ENCODE results near the gene HSPG2. TPM values are rescaled to one million over a fixed set of nuclear protein-coding genes. Genes with fewer than 3 reads are reported as not detected.

Gene HSPG2
- total and polyA plus RNA-seq, 9 of the 15 experiments (the other 6 are each of a cell fraction or from before 2014, with no cell fraction given) = 0.14 to 160 (median 15.7) TPM

DNA sequence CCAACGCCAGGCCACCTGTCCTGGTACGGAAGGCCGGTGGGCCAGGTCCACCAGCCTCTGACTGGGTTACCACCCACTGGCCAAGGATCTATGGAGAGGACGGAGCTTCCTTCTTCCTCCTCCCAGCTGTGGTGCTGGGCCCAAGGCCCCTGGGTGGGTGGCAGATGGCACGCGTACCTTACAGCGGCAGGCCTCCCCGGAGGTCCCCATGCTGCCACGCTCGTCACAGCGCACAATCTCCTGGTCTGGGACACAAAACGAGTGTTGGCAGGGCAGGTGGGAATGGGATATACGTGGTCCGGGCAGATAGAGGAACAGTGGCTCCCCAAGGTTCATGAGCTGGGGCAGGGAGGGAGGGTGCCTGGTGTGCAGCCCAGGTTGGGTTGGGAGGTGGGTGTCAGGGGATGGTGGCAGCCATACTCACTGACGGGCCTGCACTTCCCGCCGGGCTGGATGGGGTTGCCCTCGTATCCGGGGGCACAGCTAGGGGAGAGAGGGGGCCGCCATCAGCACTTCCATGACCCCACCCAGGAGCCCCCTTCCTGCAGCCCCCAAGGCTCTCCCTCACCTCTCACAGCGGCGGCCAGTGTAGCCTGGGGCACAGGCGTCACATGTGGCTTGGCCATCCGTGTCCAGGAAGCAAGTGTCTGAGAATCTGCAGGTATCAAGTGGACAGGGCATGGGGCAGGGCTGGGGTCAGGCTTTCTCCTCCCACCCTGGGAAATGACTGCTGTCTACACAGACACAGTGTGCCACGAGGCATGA is 58.9 kb downstream of the HSPG2 start:
- TF ChIP-seq ERF (CRISPR knock-in tag; IDR thresholded peaks at IDR 0.05) = no peak
- TF ChIP-seq DEAF1 (CRISPR knock-in tag; IDR thresholded peaks at IDR 0.05) = no peak
- no peak for TF ChIP-seq SIRT6 (IDR thresholded peaks at IDR 0.05; ENCODE audit: low read depth, low read length)
- TF ChIP-seq DLX4 (CRISPR knock-in tag; IDR thresholded peaks at IDR 0.05) = no peak
- 0 out of 2 replicates have a peak, but pooled peaks have one; percentile 26 for TF ChIP-seq POLR2G (IDR thresholded peaks at IDR 0.05; ENCODE audit: low read depth, low read length)
- TF ChIP-seq, protein P1, sequence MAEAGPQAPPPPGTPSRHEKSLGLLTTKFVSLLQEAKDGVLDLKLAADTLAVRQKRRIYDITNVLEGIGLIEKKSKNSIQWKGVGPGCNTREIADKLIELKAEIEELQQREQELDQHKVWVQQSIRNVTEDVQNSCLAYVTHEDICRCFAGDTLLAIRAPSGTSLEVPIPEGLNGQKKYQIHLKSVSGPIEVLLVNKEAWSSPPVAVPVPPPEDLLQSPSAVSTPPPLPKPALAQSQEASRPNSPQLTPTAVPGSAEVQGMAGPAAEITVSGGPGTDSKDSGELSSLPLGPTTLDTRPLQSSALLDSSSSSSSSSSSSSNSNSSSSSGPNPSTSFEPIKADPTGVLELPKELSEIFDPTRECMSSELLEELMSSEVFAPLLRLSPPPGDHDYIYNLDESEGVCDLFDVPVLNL (CRISPR knock-in tag; IDR thresholded peaks at IDR 0.05; ENCODE audit: low read depth) = no peak
- no peak for TF ChIP-seq ZNF121 (CRISPR knock-in tag; conservative IDR thresholded peaks at IDR 0.05)
- no peak for TF ChIP-seq HBP1 (CRISPR knock-in tag; IDR thresholded peaks at IDR 0.05)
- no peak for TF ChIP-seq CHD1 (IDR thresholded peaks at IDR 0.05; ENCODE audit: low read length)
- Histone ChIP-seq H3K4me3 (no peak overlapping the region), H3K9me3 (replicated peaks; ENCODE audit: control insufficient read depth, insufficient read depth, low read depth, low read length) (no peaks in the 10 kb centered on the region), H3K9ac (ENCODE audit: insufficient read depth in 1 of 2, low read depth in 2 of 2, low read length in 2 of 2) (peak overlapping the region in 1 of 2 experiments; percentile 75; a peak in 2 of 4 replicates), H3K36me3 (ENCODE audit: control insufficient read depth, insufficient read depth, low read length) (peaks cover 88% of the 10 kb centered on the region; the same call in 2 of the 3 replicates), H2AFZ (ENCODE audit: low read depth, low read length) (no peak overlapping the region), H4K20me1 (replicated peaks; ENCODE audit: control insufficient read depth, insufficient read depth, low read length) (no peaks in the 10 kb centered on the region), H3K9me1 (ENCODE audit: control insufficient read depth, insufficient read depth, low read length) (no peaks in the 10 kb centered on the region), H3K79me2 (ENCODE audit: control insufficient read depth, insufficient read depth, low read length) (no peaks in the 10 kb centered on the region), H3K4me2 (ENCODE audit: insufficient read depth, low read length) (no peak overlapping the region), H3K27me3 (ENCODE audit: control insufficient read depth in 2 of 2, insufficient read depth in 2 of 2, low read length in 2 of 2) (no peaks in the 10 kb centered on the region), H3K27ac (ENCODE audit: extremely low read depth, low read depth, low read length) (no peak overlapping the region), H3K4me1 (replicated peaks in 1 of 2; ENCODE audit: control insufficient read depth in 2 of 2, insufficient read depth in 2 of 2, low read length in 2 of 2) (peaks cover 0 to 29% of the 10 kb centered on the region in 2 experiments; a peak in 2 of 5 replicates)
- in situ Hi-C loops (cut with MboI) (no loop called here), intact Hi-C loops (cut with micrococcal nuclease) (no loop called here)
- DNase-seq (ENCODE audit: extremely low read depth in 1 of 4, low spot score in 3 of 4) = no peak
- WGBS (ENCODE audit: insufficient coverage, low coverage, missing lambda C conversion rate) = 95% methylated on average over 19 of the region's 25 CpGs
- no peak for ATAC-seq
- ChIA-PET CTCF (ENCODE audit: low intra/inter-chr PET ratio) (no interaction called here), POLR2A (no interaction called here)
- no TSS peak for BruUV-seq (replicated peaks)
- FAIRE-seq = no peak
